Measurements from ENCODE around the gene CDC73. TPM values are rescaled to one million over a fixed set of nuclear protein-coding genes. Genes with fewer than 3 reads are reported as not detected.
"Not testable (repeated sequence)": the region's sequence is repeated elsewhere in the genome, so short reads cannot be mapped to it uniquely, and the experiment has no call there.

CDC73 gene
- total RNA-seq, 1 donor from 2014 or later = 15.3 TPM

DNA sequence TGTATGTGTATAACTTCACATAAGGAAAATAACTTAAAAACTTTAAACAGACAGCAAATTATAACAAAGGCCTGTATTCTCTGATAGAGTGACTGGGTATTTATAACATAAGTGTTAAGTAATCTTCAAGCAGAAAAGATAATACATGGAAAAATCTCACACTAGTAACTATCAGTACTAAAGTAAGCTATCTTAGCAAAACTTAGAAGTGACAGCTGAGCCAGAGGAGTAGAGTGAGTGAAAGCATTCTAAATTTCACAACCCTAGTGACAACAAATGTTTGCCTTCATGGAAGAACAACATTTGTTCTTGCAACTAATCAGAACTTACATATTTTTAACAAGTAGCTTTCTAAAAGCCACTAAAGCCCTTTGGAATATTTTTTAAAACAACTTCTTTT lies 139.1 kb downstream of the CDC73 start:
- FAIRE-seq (no peak), DNase-seq (ENCODE audit: low read depth) (no peak)
- H3K4me3 ChIP-seq (ENCODE audit: low read depth, low read length) = no peak overlapping the region
- no peaks in the 10 kb centered on the region for H3K27me3 ChIP-seq (ENCODE audit: control insufficient read depth, insufficient read depth, low read length)
- H3K36me3 ChIP-seq (ENCODE audit: control insufficient read depth, insufficient read depth, low read length) = no peaks in the 10 kb centered on the region
- TF ChIP-seq, protein P1, sequence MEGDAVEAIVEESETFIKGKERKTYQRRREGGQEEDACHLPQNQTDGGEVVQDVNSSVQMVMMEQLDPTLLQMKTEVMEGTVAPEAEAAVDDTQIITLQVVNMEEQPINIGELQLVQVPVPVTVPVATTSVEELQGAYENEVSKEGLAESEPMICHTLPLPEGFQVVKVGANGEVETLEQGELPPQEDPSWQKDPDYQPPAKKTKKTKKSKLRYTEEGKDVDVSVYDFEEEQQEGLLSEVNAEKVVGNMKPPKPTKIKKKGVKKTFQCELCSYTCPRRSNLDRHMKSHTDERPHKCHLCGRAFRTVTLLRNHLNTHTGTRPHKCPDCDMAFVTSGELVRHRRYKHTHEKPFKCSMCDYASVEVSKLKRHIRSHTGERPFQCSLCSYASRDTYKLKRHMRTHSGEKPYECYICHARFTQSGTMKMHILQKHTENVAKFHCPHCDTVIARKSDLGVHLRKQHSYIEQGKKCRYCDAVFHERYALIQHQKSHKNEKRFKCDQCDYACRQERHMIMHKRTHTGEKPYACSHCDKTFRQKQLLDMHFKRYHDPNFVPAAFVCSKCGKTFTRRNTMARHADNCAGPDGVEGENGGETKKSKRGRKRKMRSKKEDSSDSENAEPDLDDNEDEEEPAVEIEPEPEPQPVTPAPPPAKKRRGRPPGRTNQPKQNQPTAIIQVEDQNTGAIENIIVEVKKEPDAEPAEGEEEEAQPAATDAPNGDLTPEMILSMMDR (IDR thresholded peaks at IDR 0.05; ENCODE audit: insufficient read depth, low read length, severe bottlenecking) = no peak

DNA sequence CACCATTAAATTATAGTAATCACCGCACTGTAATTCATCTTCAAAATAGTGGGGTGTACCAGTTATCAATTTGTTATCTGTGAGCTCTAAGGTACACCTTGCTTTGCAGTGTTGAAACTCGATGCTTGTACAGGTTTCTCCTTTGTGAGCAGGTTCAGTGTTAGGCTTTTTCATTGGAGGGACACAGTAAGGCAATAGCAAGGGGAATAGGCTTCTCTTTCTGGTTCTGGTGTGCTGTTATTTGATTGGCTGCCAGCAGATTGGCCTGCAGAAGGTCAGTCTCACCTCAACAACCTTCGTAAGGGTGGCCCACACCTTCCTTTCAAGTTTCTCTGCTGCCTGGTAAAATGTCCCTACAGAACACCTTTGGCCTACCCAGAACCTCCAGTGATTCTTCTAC lies 140.8 kb downstream of the CDC73 start:
- Histone ChIP-seq H3K27me3 (ENCODE audit: control insufficient read depth, insufficient read depth, low read length) (no peaks in the 10 kb centered on the region), H3K4me3 (ENCODE audit: low read depth, low read length) (no peak overlapping the region), H3K36me3 (ENCODE audit: control insufficient read depth, insufficient read depth, low read length) (no peaks in the 10 kb centered on the region)
- no peak for FAIRE-seq
- no peak for DNase-seq (ENCODE audit: low read depth)
- TF ChIP-seq, protein P1 (IDR thresholded peaks at IDR 0.05; ENCODE audit: insufficient read depth, low read length, severe bottlenecking) = no peak

DNA sequence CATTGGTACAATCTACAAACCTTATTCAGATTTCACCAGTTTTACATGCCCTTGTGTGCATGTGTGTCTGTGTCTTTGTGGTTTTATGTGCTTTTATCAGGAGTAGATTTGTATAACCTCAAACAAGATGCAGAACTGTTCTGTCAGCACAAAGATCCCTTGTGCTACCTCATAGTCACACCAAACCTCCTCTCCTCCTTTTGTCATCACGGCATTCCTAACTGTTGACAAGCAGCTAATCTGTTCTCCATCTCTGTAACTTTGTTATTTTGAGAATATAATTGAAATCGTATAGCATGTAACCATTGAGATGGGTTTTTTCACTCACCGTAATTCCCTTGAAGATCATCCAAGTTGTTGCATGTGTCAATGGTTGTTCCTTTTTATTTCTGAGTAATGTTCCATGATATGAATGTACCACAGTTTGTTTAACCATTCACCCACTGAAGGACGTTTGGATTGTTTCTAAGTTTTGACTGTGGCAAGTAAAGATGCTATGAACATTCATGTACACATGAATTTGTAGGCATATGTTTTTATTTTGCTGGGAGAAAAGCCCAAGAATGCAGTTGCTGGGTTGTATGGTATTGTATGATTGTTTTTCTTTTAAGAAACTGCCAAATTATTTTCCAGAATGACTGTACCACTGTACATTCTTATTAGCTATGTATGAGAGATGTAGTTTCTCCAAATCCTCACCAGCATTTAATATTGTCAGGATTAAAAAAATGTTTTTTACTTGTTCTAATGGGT lies 142.7 kb downstream of the CDC73 start:
- FAIRE-seq = no peak
- H3K27me3 ChIP-seq (ENCODE audit: control insufficient read depth, insufficient read depth, low read length) = no peaks in the 10 kb centered on the region
- TF ChIP-seq, protein P1 (IDR thresholded peaks at IDR 0.05; ENCODE audit: insufficient read depth, low read length, severe bottlenecking) = no peak
- no peaks in the 10 kb centered on the region for H3K36me3 ChIP-seq (ENCODE audit: control insufficient read depth, insufficient read depth, low read length)
- no peak overlapping the region for H3K4me3 ChIP-seq (ENCODE audit: low read depth, low read length)
- DNase-seq (ENCODE audit: low read depth) = no peak

DNA sequence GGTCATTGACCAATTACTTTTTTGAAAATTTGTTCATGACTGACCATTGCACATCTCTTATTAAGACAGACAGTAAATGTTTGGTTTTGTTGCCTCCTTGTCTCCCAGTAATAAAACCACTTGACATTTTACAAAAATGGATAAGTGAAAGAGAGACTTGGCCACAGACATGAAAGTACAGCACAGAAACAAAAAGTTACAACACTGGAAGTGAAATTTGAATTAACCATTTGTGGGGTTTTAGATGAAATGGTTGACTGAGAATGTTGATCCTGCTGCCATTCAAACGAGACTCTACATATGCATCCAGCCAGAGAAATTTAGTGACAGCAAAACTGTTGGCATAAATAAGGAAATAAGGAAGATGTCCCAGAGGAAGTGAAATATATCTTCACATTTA lies 143.9 kb downstream of the CDC73 start:
- FAIRE-seq (no peak), DNase-seq (ENCODE audit: low read depth) (no peak)
- H3K4me3 ChIP-seq (ENCODE audit: low read depth, low read length) = no peak overlapping the region
- TF ChIP-seq, protein P1 (IDR thresholded peaks at IDR 0.05; ENCODE audit: insufficient read depth, low read length, severe bottlenecking) = no peak
- H3K36me3 ChIP-seq (ENCODE audit: control insufficient read depth, insufficient read depth, low read length) = no peaks in the 10 kb centered on the region
- no peaks in the 10 kb centered on the region for H3K27me3 ChIP-seq (ENCODE audit: control insufficient read depth, insufficient read depth, low read length)

DNA sequence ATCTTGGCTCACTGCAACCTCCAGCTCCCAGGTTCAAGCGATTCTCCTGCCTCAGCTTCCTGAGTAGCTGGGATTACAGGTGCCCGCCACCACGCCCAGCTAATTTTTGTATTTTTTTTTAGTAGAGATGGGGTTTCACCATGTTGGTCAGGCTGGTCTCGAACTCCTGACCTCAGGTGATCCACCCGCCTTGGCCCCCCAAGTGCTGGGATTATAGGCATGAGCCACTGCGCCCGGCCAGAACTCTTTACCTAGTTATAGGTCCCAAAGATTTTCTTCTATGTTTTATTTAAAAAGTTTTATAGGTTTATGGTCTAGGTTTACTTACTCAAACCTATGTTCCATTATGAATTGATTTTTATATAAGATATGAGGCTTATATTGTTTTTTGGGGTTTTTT lies 145.0 kb downstream of the CDC73 start:
- not testable (repeated sequence) for H3K4me3 ChIP-seq (ENCODE audit: low read depth, low read length); H3K36me3 ChIP-seq (ENCODE audit: control insufficient read depth, insufficient read depth, low read length); H3K27me3 ChIP-seq (ENCODE audit: control insufficient read depth, insufficient read depth, low read length); DNase-seq (ENCODE audit: low read depth); FAIRE-seq

DNA sequence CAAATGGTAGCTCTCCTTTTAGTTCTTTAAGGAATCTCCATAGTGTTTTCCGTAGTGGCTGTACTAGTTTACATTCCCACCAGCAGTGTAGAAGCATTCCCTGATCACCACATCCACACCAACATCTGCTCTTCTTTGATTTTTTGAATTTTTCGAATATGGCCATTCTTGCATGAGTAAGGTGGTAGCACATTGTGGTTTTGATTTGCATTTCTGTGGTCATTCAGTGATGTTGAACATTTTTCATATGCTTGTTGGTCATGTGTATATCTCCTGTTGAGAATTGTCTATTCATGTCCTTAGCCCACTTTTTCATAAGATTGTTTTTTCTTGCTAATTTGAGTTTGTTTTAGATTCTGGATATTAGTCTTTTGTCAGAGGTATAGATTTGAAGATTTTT lies 149.2 kb downstream of the CDC73 start:
- TF ChIP-seq, protein P1 (IDR thresholded peaks at IDR 0.05; ENCODE audit: insufficient read depth, low read length, severe bottlenecking) = no peak
- H3K27me3 ChIP-seq (ENCODE audit: control insufficient read depth, insufficient read depth, low read length) = no peaks in the 10 kb centered on the region
- FAIRE-seq = no peak

More for the DNA sequence above, 149.2 kb downstream of the CDC73 start:
- peak; percentile 66 for DNase-seq (ENCODE audit: low read depth)
- Histone ChIP-seq H3K4me3 (ENCODE audit: low read depth, low read length) (no peak overlapping the region), H3K36me3 (ENCODE audit: control insufficient read depth, insufficient read depth, low read length) (no peaks in the 10 kb centered on the region)
